Fibroblast of lung (primary cell): ENCODE measurements around the gene DNAJB6. TPM values are rescaled to one million over a fixed set of nuclear protein-coding genes. Genes with fewer than 3 reads are reported as not detected.

Experiments used
- DNase-seq, 2 donors: peaks; one replicate each; pipeline versions ENCODE4 v3.0.0 to v3.0.0-alpha.2; 2010; ENCODE audit warnings: low read depth in 2 of 2
- H2AFZ ChIP-seq: 2 replicates; pipeline ENCODE4 v1.5.1; 2012; ENCODE audit warnings: low read length, control low read depth, inconsistent platforms
- H3K27ac ChIP-seq: 2 replicates; pipeline ENCODE4 v1.5.1; 2011; ENCODE audit warnings: low read length, control low read depth; ENCODE audit not compliant: insufficient read depth
- H3K27me3 ChIP-seq: 2 replicates; pipeline ENCODE4 v1.5.1; 2011; ENCODE audit warnings: mild to moderate bottlenecking, low read length; ENCODE audit not compliant: control insufficient read depth, insufficient read depth
- H3K36me3 ChIP-seq: 2 replicates; pipeline ENCODE4 v1.5.1; 2011; ENCODE audit warnings: low read length; ENCODE audit not compliant: control insufficient read depth, insufficient read depth
- H3K4me1 ChIP-seq: 2 replicates; pipeline ENCODE4 v1.5.1; 2011; ENCODE audit warnings: low read length; ENCODE audit not compliant: control insufficient read depth, insufficient read depth; ENCODE audit errors: extremely low read depth
- H3K4me2 ChIP-seq: 2 replicates; pipeline ENCODE4 v1.5.1; 2011; ENCODE audit warnings: low read length, control low read depth; ENCODE audit not compliant: insufficient read depth; ENCODE audit errors: extremely low read depth
- H3K4me3 ChIP-seq, 4 experiments: fragments of 200-600 bp in 1 of 4; sonication (generic) in 1 of 4; replicated peaks in 1 of 4; 2 replicates each; pipeline ENCODE4 v1.5.1; 2011 to 2016; ENCODE audit warnings: low read length in 4 of 4, low read depth in 3 of 4, mild to moderate bottlenecking in 3 of 4, control low read depth in 2 of 4, inconsistent platforms in 1 of 4, mixed read lengths in 1 of 4; ENCODE audit not compliant: insufficient read depth in 1 of 4; ENCODE audit errors: control extremely low read depth in 1 of 4
- H3K79me2 ChIP-seq: 2 replicates; pipeline ENCODE4 v1.5.1; 2012; ENCODE audit warnings: mild to moderate bottlenecking, low read length, inconsistent platforms; ENCODE audit not compliant: control insufficient read depth, insufficient read depth
- H3K9ac ChIP-seq: 2 replicates; pipeline ENCODE4 v1.5.1; 2011; ENCODE audit warnings: mild to moderate bottlenecking, low read length, control low read depth; ENCODE audit not compliant: insufficient read depth
- H3K9me3 ChIP-seq: 2 replicates; pipeline ENCODE4 v1.5.1; 2012; ENCODE audit warnings: low read depth, low read length; ENCODE audit not compliant: control insufficient read depth, insufficient read depth
- H4K20me1 ChIP-seq: 2 replicates; pipeline ENCODE4 v1.5.1; 2011; ENCODE audit warnings: low read length; ENCODE audit not compliant: control insufficient read depth, insufficient read depth; ENCODE audit errors: extremely low read depth
- EZH2 ChIP-seq: IDR thresholded peaks from 2 replicates; pipeline ENCODE4 v1.5.1; 2012; ENCODE audit warnings: low read length, control low read depth, mild to moderate bottlenecking; ENCODE audit errors: missing control alignments
- polyA plus RNA-seq, 2 donors: library from polyadenylated mRNA; depleted of rRNA in 1 of 2; stranded (reverse) in 1 of 2; unstranded in 1 of 2; fragments of >200 nt; gene quantifications; 2 replicates each; pipeline ENCODE4 v1.2.1, GENCODE V29; 2011 to 2012; ENCODE audit warnings: missing spikeins in 1 of 2
- total RNA-seq: library from RNA; depleted of rRNA; stranded (reverse); fragments of >200 nt; gene quantifications from 2 replicates; pipeline ENCODE4 v1.2.1, GENCODE V29; 2014
- TF ChIP-seq, protein P1 (sequence below), 2 donors: IDR thresholded peaks in 1 of 2; conservative IDR thresholded peaks in 1 of 2; 1 replicate in 1 of 2; 2 replicates in 1 of 2; pipeline ENCODE4 v1.5.1; 2011 to 2012; ENCODE audit warnings: low read length in 2 of 2, control low read depth in 1 of 2, inconsistent platforms in 1 of 2, low read depth in 1 of 2, mild to moderate bottlenecking in 1 of 2

Gene DNAJB6
- total and polyA plus RNA-seq, 2 donors (not counting 1 experiment from before 2014, with no cell fraction given) = 86.2 to 117 TPM

DNA sequence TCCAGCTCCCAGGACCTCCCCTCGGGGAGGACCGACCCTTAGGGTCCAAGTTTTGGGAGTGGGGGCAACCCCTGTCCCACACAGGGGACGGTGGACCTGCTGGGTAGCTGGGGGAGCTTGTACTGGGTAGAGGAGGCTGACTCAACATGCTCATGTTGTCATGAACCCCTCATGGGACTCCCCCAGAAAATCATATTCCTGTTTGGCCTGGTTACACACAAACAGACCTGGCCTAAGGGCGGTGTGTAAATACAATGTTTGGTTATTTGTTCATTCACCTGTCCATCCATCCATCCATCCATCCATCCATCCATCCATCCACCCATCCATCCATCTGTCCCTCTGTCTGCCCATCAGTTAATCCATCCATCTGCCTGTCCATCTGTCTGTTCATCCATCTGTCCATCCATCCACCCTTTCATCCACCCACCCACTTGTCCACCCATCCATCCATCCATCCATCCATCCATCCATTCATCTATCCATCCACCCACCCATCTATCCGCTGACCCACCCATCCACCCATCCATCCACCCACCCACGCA lies 92.9 kb downstream of the DNAJB6 start:
- no peak overlapping the region for H3K4me3 ChIP-seq
- H3K27me3 ChIP-seq = no peaks in the 10 kb centered on the region
- DNase-seq = no peak
- H3K27ac ChIP-seq = no peak overlapping the region
- no peak for TF ChIP-seq EZH2
- TF ChIP-seq, protein P1, sequence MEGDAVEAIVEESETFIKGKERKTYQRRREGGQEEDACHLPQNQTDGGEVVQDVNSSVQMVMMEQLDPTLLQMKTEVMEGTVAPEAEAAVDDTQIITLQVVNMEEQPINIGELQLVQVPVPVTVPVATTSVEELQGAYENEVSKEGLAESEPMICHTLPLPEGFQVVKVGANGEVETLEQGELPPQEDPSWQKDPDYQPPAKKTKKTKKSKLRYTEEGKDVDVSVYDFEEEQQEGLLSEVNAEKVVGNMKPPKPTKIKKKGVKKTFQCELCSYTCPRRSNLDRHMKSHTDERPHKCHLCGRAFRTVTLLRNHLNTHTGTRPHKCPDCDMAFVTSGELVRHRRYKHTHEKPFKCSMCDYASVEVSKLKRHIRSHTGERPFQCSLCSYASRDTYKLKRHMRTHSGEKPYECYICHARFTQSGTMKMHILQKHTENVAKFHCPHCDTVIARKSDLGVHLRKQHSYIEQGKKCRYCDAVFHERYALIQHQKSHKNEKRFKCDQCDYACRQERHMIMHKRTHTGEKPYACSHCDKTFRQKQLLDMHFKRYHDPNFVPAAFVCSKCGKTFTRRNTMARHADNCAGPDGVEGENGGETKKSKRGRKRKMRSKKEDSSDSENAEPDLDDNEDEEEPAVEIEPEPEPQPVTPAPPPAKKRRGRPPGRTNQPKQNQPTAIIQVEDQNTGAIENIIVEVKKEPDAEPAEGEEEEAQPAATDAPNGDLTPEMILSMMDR (conservative IDR thresholded peaks at IDR 0.05 in 1 of 2, IDR thresholded peaks at IDR 0.05 in 1 of 2; ENCODE audit: low read depth in 1 of 2, low read length in 2 of 2) = no peak
- no peaks in the 10 kb centered on the region for H3K9me3 ChIP-seq
- no peaks in the 10 kb centered on the region for H3K36me3 ChIP-seq
- H3K4me2 ChIP-seq = no peak overlapping the region
- no peaks in the 10 kb centered on the region for H3K79me2 ChIP-seq
- no peaks in the 10 kb centered on the region for H4K20me1 ChIP-seq
- H2AFZ ChIP-seq = no peak overlapping the region
- no peak overlapping the region for H3K9ac ChIP-seq
- H3K4me1 ChIP-seq = no peaks in the 10 kb centered on the region

DNA sequence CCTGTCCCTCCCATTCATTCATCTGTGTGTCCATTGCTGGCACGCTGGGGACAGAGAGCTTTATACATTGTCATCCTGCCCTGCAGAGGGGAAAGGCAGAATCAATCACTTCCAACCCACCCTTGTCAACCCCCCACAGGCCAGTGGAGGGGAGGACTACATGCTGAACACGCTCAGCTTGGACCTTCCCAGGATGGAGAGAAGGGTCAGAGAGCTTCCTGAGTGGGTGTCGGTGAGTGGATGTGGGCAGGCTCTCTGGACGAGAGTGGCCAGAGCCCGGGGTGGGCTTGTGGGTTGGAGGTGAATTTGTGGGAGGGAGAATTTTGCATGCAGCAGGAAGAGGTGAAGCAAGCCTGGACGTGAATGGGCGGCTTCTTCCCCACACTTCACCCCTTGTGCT lies 93.9 kb downstream of the DNAJB6 start:
- Histone ChIP-seq H3K4me3 (no peak overlapping the region), H4K20me1 (no peaks in the 10 kb centered on the region), H3K27ac (no peak overlapping the region), H3K9ac (no peak overlapping the region), H3K4me2 (no peak overlapping the region), H3K4me1 (no peaks in the 10 kb centered on the region), H3K9me3 (no peaks in the 10 kb centered on the region), H3K27me3 (no peaks in the 10 kb centered on the region), H2AFZ (no peak overlapping the region), H3K36me3 (no peaks in the 10 kb centered on the region), H3K79me2 (no peaks in the 10 kb centered on the region)
- DNase-seq = no peak
- TF ChIP-seq, protein P1 (conservative IDR thresholded peaks at IDR 0.05 in 1 of 2, IDR thresholded peaks at IDR 0.05 in 1 of 2; ENCODE audit: low read depth in 1 of 2, low read length in 2 of 2) = no peak
- TF ChIP-seq EZH2 = no peak

DNA sequence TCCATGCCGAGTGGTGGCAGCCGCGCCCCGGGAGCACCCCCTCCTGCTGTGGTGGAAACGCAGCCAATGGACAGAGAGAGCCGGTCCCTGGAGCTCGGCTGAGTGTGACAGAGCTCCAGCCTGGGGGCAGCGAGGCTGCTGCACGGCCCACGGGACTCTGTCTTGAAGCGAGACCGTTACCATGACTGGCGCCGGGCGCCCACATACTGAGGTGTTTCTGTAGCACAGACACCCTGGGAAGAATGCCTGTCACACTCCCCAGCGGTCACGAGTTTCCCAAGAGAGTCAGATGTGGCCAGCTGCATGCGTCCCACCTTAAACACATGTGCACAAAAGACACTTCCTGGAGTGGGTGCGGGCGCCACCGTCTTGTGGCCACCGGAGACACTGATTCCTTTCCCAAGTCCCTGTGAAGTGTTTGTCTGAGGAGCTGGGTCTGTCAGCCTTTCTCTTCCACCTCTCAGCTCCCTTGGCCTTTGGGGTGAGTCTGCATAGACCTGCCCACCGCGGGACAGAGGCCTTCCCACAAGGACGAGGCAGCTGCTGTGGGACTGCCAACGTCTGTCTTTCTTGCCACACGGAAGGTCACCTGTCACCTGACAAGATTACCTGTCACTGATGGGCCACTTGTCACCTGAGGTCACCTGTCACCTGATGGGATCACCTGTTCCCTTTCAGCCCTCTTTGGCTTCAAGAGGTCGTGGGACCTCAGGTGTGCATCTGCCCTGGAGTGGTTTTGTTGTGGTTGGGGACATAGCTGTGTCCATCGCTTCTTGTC lies 94.6 kb downstream of the DNAJB6 start:
- no peak for TF ChIP-seq EZH2
- TF ChIP-seq, protein P1 (conservative IDR thresholded peaks at IDR 0.05 in 1 of 2, IDR thresholded peaks at IDR 0.05 in 1 of 2; ENCODE audit: low read depth in 1 of 2, low read length in 2 of 2) = no peak
- Histone ChIP-seq H3K4me2 (no peak overlapping the region), H3K79me2 (no peaks in the 10 kb centered on the region), H4K20me1 (no peaks in the 10 kb centered on the region), H3K27me3 (no peaks in the 10 kb centered on the region), H3K36me3 (no peaks in the 10 kb centered on the region), H3K9me3 (no peaks in the 10 kb centered on the region), H3K4me3 (no peak overlapping the region), H3K4me1 (no peaks in the 10 kb centered on the region), H2AFZ (no peak overlapping the region), H3K9ac (no peak overlapping the region), H3K27ac (no peak overlapping the region)
- DNase-seq = no peak
